Measurements from ENCODE around the gene CELF2.

The CELF2 gene

GRCh38 chr10:11186374-11186773, 168.7 kb downstream of the CELF2 start:
- Histone ChIP-seq H3K4me1 (ENCODE audit: control insufficient read depth, insufficient read depth, low read length) (peaks cover 10% of the 10 kb centered on the region), H3K36me3 (ENCODE audit: control insufficient read depth in 2 of 2, insufficient read depth in 1 of 2, low read length in 2 of 2) (no peaks in the 10 kb centered on the region), H3K27ac (ENCODE audit: extremely low read depth, low read depth, low read length) (no peak overlapping the region), H3K4me3 (ENCODE audit: low read depth, low read length) (no peak overlapping the region), H3K9me3 (ENCODE audit: control insufficient read depth, insufficient read depth, low read depth, low read length) (no peaks in the 10 kb centered on the region)
- ChIA-PET CTCF (no interaction called here), POLR2A (no interaction called here)
- TF ChIP-seq ZNF510 (tag by site-specific recombination; IDR thresholded peaks at IDR 0.05; ENCODE audit: insufficient replicate concordance) (no peak), ZNF398 (tag by site-specific recombination; IDR thresholded peaks at IDR 0.05) (no peak), ZNF623 (tag by site-specific recombination; IDR thresholded peaks at IDR 0.05) (no peak), INSM2 (tag by site-specific recombination; IDR thresholded peaks at IDR 0.05) (no peak), ZNF610 (tag by site-specific recombination; IDR thresholded peaks at IDR 0.05; ENCODE audit: borderline replicate concordance) (no peak), ZNF292 (tag by site-specific recombination; IDR thresholded peaks at IDR 0.05; ENCODE audit: borderline replicate concordance, low read depth) (no peak), ZNF391 (tag by site-specific recombination; IDR thresholded peaks at IDR 0.05; ENCODE audit: borderline replicate concordance, low read depth) (no peak), ZNF280D (tag by site-specific recombination; IDR thresholded peaks at IDR 0.05) (no peak), ZNF571 (tag by site-specific recombination; IDR thresholded peaks at IDR 0.05) (no peak), ZNF433 (tag by site-specific recombination; IDR thresholded peaks at IDR 0.05; ENCODE audit: low read depth) (no peak), KLF16 (tag by site-specific recombination; IDR thresholded peaks at IDR 0.05) (no peak), ZSCAN5A (tag by site-specific recombination; IDR thresholded peaks at IDR 0.05) (no peak), ZNF138 (tag by site-specific recombination; IDR thresholded peaks at IDR 0.05; ENCODE audit: borderline replicate concordance) (no peak)

- ChIA-PET POLR2A (interaction anchor here (0.7 kb wide), 1 partner anchor 48 kb away, joined by 3 read pairs; no protein-coding TSS in a partner anchor), CTCF (interaction anchor here (0.6 kb wide), 3 partner anchors 11 to 929 kb away, joined by 3 to 4 read pairs (median 4); no protein-coding TSS in a partner anchor)
- Histone ChIP-seq H3K9me3 (ENCODE audit: control insufficient read depth, insufficient read depth, low read depth, low read length) (no peaks in the 10 kb centered on the region), H3K4me1 (ENCODE audit: control insufficient read depth, insufficient read depth, low read length) (peaks cover 10% of the 10 kb centered on the region), H3K36me3 (ENCODE audit: control insufficient read depth in 2 of 2, insufficient read depth in 1 of 2, low read length in 2 of 2) (no peaks in the 10 kb centered on the region), H3K27ac (ENCODE audit: extremely low read depth, low read depth, low read length) (no peak overlapping the region), H3K4me3 (ENCODE audit: low read depth, low read length) (no peak overlapping the region)
- peak; percentile 83 for TF ChIP-seq FEZF1 (tag by site-specific recombination; IDR thresholded peaks at IDR 0.05)
- TF ChIP-seq ZNF658 (tag by site-specific recombination; IDR thresholded peaks at IDR 0.05), result no peak
- no peak for TF ChIP-seq ZNF610 (tag by site-specific recombination; IDR thresholded peaks at IDR 0.05; ENCODE audit: borderline replicate concordance)
- no peak for TF ChIP-seq ZNF518A (tag by site-specific recombination; conservative IDR thresholded peaks at IDR 0.05; ENCODE audit: low read depth)
- peak; percentile 72; the same call in 1 of the 2 replicates for TF ChIP-seq PRDM6 (tag by site-specific recombination; IDR thresholded peaks at IDR 0.05)
Measured at GRCh38 chr10:11189582-11190376, 172.1 kb downstream of the CELF2 start.
